AG10803 (cell line): ENCODE data around the gene CDK6.

Experiments used
- DNase-seq: peaks from one replicate; pipeline ENCODE4 v3.0.0; 2010; ENCODE audit warnings: low read depth
- H3K4me3 ChIP-seq: 2 replicates; pipeline ENCODE4 v1.5.1; 2011; ENCODE audit warnings: mild to moderate bottlenecking, low read length, control low read depth
- TF ChIP-seq, protein P1 (sequence below): conservative IDR thresholded peaks from 2 replicates; pipeline ENCODE4 v1.5.1; 2011; ENCODE audit warnings: mild to moderate bottlenecking, low read length, control low read depth, inconsistent platforms

Gene CDK6

DNA sequence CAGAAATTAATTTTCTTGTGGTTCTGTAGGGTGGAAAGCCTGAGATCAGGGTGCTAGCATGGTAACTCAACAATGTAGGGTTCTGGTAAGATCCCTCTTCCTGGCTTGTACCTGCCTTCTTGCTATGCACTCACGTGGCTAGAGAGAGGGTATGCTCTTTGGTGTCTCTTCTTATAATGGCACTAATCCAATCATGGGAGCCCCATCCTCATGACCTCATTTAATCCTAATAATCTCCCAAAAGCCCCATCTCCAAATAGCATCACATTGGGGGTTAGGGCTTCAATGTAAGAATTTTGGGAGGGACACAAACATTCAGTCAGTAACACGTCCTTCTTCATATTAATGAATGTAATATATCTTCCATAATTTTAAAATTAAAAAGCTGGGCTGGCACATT lies 206.6 kb downstream of the CDK6 start:
- H3K4me3 ChIP-seq = no peak overlapping the region
- TF ChIP-seq, protein P1, sequence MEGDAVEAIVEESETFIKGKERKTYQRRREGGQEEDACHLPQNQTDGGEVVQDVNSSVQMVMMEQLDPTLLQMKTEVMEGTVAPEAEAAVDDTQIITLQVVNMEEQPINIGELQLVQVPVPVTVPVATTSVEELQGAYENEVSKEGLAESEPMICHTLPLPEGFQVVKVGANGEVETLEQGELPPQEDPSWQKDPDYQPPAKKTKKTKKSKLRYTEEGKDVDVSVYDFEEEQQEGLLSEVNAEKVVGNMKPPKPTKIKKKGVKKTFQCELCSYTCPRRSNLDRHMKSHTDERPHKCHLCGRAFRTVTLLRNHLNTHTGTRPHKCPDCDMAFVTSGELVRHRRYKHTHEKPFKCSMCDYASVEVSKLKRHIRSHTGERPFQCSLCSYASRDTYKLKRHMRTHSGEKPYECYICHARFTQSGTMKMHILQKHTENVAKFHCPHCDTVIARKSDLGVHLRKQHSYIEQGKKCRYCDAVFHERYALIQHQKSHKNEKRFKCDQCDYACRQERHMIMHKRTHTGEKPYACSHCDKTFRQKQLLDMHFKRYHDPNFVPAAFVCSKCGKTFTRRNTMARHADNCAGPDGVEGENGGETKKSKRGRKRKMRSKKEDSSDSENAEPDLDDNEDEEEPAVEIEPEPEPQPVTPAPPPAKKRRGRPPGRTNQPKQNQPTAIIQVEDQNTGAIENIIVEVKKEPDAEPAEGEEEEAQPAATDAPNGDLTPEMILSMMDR = no peak
- no peak for DNase-seq

DNA sequence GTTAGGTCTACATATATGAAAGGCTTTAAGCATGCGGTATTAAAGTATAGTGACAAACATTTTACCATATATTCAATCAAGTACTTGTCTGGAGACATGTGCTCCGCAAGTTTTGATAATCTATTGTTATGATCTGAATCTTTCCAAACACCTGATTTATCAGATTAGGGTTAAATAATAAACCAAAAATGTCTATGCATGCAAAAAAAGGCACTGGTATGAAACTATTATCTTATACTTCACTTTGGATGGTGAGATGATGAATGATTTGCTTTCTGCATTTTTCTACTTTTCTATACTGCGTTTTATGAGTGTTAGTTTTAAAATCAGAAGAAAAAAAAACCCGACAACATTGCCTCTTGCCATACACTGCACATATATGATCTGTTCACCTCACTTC lies 208.4 kb downstream of the CDK6 start:
- TF ChIP-seq, protein P1 = no peak
- DNase-seq = no peak
- no peak overlapping the region for H3K4me3 ChIP-seq

DNA sequence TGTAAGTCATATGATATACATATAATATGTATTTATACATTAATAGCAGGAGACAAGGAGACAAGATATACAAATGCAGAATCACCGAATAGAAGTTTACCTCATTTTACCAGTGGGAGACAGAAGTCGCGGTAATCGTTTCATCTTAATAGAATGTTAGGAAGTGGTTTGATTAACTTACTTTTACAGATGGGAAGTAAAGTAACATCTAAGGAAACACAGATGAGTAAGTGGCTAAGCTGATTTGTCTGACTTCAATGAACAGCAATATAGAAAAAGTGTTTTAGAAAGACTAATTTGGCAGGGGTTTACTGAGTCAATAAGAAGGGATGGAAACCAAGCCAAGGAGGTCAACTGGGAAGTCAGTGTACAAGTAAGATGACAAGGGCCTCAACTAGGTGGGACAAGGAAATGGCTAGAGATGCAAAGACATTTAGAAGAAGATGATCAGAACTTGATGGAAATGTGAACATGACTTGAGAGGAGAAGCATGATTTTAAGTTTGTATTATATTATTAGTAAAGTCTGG lies 210.0 kb downstream of the CDK6 start:
- H3K4me3 ChIP-seq = no peak overlapping the region
- TF ChIP-seq, protein P1 = no peak

DNA sequence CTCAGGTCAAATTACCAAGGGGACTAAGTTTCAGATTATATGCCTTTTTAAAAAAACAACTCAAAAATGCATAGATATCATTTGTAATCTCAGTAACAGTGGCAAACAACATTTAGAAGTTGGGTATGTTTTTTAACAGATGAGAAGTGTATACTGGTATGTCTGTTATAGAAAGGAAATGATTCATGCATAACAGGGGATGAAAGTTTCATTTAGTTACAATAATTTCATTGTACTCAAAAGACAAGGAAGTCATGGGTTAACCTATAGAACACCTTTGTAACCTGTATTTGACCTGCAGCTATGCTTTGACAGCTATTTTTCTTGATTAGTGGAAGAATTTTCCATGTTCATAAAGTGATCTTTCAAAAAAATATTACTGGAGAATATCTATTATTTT lies 210.8 kb downstream of the CDK6 start:
- no peak overlapping the region for H3K4me3 ChIP-seq
- DNase-seq = no peak
- TF ChIP-seq, protein P1 = no peak

More for the DNA sequence above, 210.0 kb downstream of the CDK6 start:
- no peak for DNase-seq

DNA sequence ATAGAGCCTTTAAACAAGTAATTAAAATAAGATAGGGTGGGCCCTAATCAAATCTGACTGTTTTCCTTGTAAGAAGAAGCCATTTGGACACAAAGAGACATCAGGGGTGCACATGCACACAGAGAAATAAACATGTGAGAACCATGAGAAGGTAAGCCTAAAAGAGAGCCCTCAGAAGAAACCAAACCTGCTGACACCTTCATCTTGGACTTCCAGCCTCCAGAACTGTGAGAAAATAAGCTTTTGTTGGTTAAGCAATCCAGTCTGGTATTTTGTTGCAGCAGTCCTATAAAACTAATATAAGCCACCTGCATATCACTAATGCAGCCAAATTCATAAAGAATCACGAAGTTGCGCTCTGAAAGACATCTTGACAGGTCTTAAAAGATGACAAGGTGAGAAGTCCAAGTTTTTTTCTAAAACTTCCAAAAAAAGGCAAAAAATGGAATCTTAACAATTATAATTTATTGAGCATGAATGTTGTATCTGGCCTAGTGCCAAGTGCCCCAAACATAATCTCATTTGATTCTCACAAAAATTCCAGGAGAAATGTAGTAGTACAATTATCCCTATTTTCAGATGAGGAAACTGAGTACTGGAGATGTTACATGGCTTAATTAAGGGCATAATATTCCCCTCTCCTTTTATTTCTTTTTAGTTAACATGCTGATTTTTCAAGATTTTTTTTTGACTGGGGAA lies 211.9 kb downstream of the CDK6 start:
- no peak overlapping the region for H3K4me3 ChIP-seq
- TF ChIP-seq, protein P1 = no peak
- no peak for DNase-seq

DNA sequence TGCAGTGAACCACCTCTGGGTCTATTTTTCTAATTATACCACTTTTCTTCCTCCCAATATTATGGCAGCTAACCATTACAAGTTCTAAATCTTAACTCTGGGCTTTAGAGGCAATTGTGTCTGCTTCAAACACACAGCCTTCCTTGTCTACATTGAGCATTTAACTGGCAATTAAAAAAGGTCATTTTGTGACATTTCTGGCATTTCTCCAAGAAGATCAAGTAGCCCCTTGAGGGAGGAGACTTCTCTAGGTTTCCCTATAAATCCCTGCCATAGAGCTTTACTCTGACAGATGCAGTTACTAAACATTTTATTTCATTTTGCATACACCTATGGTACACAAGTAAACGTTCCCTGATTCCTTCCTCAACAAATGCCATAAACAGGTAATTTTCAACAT lies 212.8 kb downstream of the CDK6 start:
- no peak for DNase-seq
- no peak overlapping the region for H3K4me3 ChIP-seq
- TF ChIP-seq, protein P1 = no peak

DNA sequence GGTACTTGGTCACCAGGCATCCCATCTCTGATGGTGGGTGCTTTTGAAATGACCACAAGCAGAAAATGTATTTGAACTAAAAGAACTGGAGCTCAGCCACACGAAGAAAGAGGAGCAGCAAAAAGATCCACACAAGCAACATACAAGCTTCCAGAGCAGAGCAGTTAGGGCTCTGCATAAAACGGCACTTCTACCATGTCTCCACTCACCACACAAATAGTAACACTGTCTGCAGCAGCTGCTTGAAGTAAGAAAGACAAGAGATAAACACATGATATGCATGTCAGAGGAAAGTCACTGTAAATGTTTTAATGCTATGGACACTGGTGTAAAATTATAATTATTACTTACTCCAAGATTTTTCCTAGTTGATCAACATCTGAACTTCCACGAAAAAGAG lies 213.7 kb downstream of the CDK6 start:
- no peak overlapping the region for H3K4me3 ChIP-seq
- no peak for DNase-seq
- TF ChIP-seq, protein P1 = no peak
